Epidermal melanocyte (primary cell): ENCODE results near the gene GAS7.
"Not testable (repeated sequence)": the region's sequence is repeated elsewhere in the genome, so short reads cannot be mapped to it uniquely, and the experiment has no call there.

Experiments
- DNase-seq: peaks from one replicate; pipeline ENCODE4 v3.0.0; 2011; ENCODE audit warnings: low spot score; ENCODE audit not compliant: insufficient read length

GAS7 gene

DNA sequence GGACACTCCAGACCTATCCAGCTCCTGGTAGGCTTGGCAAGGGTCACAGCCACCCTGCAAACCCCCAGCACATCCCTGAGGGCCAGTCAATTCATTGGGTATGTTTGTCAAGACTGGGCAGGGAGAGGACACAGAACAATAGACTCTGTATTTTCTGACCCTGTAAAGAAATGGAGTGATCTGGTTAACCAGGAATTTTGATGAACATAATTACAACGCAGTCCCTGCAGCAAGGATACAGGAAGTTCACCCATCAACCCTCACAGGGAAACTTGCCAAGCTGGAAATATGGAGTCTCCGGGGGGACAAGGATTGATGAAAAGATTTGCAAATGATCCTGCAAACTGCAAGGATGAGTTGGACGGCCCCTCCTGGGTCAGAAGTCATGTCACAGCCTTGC lies 167.3 kb downstream of the GAS7 start:
- DNase-seq: no peak

GRCh38 chr17:10029129-10029528 lies 169.3 kb downstream of the GAS7 start:
- DNase-seq: no peak

GRCh38 chr17:10025976-10026901 lies 172.2 kb downstream of the GAS7 start:
- no peak for DNase-seq

- DNase-seq: no peak
Measured at GRCh38 chr17:10025224-10025623, 173.2 kb downstream of the GAS7 start.

DNA sequence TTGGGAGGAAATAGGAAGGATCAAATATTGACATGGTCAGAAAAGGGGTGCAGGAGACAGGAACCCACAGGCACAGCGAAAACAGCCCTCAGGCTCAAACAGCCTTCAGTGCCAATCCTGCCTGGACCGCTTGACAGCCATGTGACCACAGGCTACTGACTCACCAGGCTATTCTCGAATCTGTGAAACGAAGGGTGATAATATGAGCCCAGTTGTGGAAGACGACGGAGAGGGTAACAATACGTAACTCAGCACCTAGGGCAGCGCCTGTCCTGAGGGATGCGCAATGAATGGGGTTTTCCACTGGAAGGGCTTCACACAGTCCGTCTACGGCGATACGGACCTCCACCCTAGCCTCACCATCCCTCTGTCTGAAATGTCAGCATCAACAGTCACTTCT lies 176.0 kb downstream of the GAS7 start:
- DNase-seq: no peak

DNA sequence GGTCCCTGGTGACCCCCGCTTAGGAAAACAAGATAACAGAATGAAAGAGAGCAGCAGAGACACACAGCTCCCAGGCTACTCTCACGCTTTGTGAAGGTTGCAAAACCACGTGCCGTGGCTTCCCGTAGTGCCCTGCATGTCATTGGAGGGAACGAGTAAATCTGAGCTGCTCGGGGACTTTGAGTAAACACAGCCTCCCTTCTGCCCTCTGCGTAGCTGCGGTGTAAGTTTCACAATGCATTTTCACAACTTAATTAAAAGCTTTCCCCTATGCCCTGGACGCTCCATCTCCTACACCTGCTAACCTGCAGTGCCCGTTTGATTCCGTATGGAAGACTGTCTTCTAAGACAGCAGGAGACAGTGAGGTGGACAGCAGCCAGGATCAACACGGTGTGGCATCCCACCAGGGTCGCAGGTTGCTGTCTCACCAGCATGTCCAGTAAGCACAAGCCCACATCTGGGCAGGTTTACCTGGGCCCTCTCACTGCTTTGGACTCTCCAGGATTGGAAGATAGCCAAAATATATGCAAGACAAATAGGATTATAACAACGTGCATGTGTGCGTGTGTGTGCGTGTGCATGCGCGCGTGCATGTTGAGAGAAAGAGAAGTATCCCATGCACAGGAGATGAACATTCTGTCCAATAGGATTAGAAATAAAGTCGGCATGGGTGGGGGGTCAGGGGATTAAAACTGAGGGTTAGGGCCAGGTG lies 177.0 kb downstream of the GAS7 start:
- DNase-seq: no peak

DNA sequence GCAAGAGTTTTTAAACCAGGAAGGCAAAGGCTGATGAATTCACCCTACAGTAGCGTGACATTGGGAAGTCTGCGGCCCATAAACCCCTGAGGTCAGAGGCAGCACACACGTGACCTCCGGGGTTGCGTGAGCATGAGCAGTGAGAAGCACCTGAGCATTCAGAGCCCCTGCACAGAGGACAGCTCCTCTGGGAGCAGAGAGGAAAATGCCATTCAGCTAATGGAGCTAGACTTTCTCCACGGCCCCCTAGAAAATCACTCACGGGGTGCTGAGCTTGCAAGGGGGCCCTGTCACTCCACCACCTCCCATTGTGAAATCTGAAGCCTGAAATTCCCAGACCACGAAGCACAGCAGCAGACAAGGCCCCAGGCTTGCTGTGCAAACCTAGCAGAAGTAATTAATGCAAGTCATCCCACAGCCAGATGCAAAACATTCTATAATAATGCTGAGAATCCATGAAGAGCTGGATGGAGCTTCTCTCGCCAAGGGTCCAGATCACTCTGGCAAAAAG lies 178.4 kb downstream of the GAS7 start:
- DNase-seq: no peak

DNA sequence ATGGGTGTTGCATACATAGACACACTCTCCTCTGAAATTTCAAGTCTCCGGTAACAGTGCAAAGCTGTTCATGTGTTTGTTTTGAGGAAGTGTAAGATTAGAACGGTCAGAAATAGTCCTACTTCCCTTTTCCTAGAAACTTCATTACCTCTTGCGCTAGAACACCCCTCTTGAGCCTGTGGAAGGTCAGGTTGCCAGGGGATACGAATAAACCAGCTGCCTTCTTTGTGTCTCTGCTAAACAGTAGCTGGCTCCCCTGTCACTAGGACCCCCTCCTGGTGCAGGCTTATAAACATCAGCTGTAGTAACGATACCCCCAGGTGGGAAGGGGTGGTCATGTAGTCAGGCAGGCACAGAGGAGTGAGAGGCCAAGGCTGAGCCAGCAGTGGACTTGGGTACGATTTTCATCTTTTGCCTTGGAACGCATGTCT lies 179.9 kb downstream of the GAS7 start:
- no peak for DNase-seq

- not testable (repeated sequence) for DNase-seq
Measured at GRCh38 chr17:10016958-10017570, 181.3 kb downstream of the GAS7 start.

GRCh38 chr17:10013365-10014112 lies 184.9 kb downstream of the GAS7 start:
- no peak for DNase-seq

DNA sequence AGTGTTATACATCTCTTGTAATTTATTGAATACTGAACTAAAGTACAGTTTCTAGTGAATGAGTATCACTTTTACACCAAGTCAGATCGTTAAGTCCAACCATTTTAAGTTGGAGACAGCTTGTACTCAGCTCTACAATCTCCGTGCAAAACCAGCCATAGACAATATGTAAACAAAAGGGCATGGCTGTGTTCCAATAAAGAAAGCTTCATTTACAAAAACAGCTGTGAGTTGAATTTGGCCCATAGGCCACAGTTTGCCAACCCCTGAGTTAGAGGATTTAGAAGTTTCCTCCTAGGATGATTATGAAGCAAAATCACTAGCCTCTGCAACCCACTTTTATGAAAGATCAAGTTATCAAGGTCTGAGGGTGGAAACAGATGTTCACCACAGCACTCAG lies 187.7 kb downstream of the GAS7 start:
- no peak for DNase-seq

DNA sequence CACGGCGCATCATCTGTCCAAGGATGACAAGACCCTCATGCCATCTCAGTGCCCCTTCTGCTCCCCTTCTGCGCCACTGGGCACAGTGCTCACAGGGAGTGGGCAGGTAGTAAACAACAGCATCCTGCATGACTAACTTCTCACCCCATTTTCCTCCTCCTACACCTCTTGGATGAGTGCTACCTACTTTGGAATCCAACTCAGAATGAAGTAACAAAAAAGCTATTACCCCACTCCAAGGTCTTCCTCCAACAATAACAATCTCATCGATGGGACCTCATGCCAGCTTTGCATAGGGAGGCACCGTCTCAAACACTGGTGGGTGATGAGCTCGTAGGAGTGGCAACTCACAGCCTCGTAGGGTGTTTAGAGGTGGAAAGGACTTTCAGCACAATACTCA lies 194.7 kb downstream of the GAS7 start:
- DNase-seq: no peak

- DNase-seq: not testable (repeated sequence)
Measured at GRCh38 chr17:10002567-10003360, 195.6 kb downstream of the GAS7 start.

- no peak for DNase-seq
Measured at GRCh38 chr17:10001306-10001873, 197.0 kb downstream of the GAS7 start.

- DNase-seq: no peak
Measured at GRCh38 chr17:9999919-10000695, 198.3 kb downstream of the GAS7 start.

DNA sequence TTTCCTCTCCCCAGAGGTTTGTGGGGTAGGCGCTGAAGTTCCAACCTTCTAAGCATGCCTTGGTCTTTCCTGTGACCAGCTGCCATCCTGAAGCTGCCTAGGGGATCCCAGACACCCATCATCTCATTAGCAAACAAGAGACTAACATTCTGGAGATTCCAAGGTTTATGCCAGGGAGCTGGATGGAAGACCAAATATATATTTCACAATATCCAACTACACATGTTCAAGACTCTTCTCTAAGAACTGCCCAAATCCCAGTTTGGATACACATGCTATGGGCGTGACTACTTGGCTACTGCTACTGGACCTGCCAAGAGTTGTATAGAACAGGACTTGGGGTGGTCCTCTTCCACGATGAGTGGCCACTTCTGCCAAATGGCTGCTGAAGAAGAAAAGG lies 200.3 kb downstream of the GAS7 start:
- no peak for DNase-seq

- DNase-seq: no peak
Measured at GRCh38 chr17:9994761-9995160, 203.6 kb downstream of the GAS7 start.

DNA sequence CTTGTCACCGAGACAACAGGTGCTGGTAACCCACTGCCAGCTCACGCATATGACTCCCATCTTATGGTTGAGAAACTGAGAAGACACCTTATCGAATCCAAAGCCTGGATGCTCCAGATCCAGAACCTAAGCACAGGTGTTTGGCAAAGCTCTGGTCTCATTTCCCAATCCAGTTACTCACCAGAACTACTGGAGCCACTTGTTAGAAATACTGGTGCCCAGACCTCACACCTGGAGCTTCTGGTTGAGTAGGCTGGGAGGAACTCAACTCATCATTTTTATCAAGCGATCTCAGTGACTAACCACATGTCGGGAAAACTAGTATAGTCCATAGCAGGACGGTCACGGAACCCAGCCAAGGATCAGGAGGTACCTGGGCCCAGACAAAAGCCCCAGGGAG lies 206.6 kb downstream of the GAS7 start:
- DNase-seq: no peak

- DNase-seq: no peak
Measured at GRCh38 chr17:9991351-9991750, 207.1 kb downstream of the GAS7 start.
